ENCODE results near the gene PHF24. TPM values are rescaled to one million over a fixed set of nuclear protein-coding genes. Genes with fewer than 3 reads are reported as not detected.

Gene PHF24
- total RNA-seq, 2 donors from 2014 or later, result 0.12 to 0.22 TPM

DNA sequence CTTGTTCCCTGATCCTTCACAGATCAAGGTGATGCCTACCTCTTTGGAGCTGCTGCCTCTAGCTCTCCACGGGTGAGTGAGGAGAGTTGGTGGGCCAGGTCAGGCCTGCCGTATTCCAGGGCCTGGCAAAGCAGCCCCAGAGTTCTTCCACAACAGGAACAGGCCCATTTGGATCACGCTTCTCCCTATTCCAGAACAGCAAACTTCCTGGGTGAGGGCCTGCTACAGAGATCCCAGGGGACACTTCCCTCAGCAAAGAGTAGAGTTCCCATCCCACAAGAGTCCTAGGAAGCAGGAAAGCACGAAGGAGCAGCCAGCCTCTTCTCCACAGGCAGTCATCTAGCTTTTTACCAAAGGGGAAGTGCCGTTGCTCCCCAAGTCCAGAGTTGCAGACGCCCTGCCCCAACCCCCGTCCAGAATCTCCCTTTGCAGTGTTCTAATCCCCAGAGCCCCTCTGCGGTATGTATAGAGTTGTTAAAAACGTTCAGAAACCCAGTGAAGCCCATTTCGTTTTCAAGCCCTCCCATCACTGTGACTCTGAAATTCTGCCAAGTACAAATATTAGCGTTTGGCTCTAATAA is 22.2 kb downstream of the PHF24 start:
- ATAC-seq, result no peak
- DNase-seq, result no peak
- intact Hi-C loops (cut with DNase I, micrococcal nuclease), result no loop called here

DNA sequence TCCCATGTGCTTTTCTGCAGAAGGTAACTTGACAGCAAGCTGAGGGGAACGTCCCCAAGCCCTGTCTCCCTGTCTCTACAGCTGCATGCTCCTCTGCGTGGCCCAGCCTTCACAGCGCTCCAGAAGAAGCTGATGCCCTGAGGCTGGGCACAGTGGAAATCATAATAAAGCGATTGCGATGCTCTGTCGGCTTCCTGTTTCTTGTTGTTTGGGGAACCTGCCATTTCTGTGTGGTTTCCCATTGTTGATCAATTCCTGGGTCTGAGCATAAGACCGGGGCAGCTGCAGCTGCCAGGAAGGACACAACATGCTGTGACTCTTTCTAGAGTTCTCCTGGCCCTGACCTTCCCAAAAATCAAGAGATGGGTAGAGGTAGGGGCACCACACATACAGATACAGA is 24.3 kb downstream of the PHF24 start:
- DNase-seq, result no peak
- no peak for ATAC-seq
- intact Hi-C loops (cut with DNase I, micrococcal nuclease), result no loop called here

DNA sequence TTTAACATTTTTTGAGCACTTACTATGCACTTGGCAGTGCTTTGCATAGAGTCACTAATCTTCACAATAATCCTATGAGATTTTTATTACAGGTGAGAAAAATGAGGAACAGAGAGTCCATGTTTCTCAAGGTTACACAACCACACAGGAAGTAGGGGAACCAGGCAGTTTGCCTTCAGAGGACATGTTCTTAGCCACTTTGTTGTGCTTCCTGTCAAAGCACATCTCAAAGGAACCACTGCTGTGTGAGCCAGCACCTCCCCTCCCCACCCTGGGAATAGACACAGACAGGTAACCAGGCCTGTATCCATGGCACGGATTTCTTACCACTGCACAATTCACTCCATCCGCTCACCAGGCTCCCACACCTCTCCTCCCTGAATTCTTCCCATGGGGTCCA is 25.1 kb downstream of the PHF24 start:
- DNase-seq, result no peak
- no peak for ATAC-seq
- intact Hi-C loops (cut with DNase I, micrococcal nuclease), result no loop called here

DNA sequence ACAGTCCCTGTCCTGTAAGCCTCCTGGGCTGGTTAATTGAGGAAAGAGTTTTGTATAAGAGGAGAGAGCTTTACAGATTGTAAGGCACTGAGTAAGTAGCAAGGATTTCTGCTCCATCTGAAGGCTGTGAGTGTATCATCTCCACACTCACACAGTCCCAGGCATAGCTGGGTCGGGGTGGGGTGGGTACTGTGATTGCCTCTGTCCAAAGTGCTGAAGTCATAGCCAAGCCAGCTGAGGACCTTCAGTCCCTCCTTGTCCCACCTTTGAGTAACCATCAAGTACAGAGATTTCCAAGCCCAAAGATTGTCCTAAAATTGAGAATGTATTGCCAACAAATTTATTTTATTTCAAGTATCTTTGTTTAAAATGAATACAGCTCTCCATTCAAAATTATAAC is 26.0 kb downstream of the PHF24 start:
- DNase-seq (no peak), ATAC-seq (no peak)
- intact Hi-C loops (cut with DNase I, micrococcal nuclease), result no loop called here

DNA sequence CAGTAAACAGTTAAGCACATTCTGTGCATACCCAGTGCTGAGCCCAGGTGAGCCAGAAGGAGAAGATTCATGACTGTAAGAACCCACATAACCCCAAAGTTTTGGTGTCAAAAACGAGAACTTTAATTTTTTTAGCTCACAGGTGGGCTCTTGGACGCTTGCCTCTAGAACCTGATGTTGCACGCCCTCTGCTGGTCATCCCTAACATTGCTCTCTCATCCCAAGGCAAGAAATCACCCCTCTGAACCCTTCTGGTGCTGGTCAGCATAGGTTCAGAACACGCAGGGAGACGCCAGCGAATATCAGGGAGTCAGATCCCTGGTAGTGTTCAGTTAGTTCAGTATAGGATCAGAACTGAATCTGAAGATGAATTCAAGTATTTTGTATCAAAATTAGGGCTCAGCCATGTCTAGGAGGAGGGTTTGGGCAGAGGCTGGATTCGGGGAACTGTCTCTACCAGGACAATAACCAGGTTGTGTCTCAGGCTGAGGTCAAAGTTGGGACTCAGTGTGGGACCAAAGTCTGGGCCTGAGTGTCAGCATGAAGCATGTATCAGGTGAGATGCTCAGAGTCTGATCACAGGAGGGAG is 27.3 kb downstream of the PHF24 start:
- ATAC-seq, result no peak
- intact Hi-C loops (cut with DNase I, micrococcal nuclease), result no loop called here
- DNase-seq, result peak in 1 of 2 donors; percentile 68

DNA sequence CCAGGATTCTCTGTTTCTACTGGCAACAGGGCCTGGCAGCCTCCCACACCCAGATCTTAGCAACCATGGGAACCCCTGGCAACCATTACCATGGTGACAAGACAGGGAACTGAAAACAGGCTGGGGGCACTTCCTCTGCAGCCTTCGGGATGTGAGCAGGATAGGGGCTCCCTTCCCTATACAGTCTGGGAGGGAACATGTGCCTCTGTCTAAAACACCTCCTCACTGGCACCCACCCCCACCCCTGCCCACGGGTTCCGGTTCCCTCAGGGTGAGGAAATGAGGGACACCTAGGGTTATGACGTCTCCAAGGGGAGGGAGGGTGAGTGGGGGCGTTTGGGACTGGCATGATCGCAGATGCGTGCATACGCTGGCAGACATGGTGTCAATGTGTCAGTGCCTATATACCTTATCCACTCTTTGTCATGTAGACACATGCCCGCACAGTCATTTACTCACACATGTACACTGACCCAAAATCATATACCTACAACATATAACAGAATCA is 28.5 kb downstream of the PHF24 start:
- intact Hi-C loops (cut with DNase I, micrococcal nuclease), result no loop called here
- ATAC-seq (no peak), DNase-seq (no peak)

DNA sequence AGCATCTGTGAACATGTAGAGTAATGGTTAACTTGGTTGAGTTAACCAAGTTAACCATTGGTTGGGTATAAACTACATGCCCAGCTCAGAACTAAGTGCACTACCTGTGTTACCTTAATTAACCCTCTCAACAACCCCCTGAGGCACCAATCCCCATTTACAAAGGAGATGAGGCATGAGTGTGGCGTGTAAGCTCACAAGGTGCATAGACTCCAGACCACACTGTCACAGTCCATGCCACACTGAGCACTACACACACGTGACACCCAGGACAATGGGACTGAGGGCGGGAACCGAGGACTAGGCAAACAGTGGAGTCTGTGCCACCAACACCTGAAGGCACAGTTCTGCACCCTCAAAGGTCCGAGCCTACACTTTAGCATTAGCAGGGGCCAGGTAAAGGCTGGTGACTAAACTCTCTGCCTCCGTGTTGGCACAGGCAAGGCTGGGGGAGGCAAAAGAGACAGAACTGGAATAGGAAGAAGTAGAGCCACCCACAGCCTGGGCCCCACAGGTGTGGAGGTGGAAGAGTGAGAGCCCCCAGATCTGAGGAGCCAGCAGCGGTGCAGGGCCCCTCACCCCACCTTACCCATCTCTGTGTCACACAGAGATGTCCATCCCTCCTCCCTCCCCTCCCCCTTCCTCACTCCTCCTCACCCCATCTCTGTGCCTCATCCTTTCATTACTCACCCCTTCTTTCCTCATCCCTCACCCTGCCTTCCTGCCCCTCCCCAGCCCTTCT is 29.2 kb downstream of the PHF24 start:
- ATAC-seq (no peak), DNase-seq (no peak)
- intact Hi-C loops (cut with DNase I, micrococcal nuclease), result no loop called here

DNA sequence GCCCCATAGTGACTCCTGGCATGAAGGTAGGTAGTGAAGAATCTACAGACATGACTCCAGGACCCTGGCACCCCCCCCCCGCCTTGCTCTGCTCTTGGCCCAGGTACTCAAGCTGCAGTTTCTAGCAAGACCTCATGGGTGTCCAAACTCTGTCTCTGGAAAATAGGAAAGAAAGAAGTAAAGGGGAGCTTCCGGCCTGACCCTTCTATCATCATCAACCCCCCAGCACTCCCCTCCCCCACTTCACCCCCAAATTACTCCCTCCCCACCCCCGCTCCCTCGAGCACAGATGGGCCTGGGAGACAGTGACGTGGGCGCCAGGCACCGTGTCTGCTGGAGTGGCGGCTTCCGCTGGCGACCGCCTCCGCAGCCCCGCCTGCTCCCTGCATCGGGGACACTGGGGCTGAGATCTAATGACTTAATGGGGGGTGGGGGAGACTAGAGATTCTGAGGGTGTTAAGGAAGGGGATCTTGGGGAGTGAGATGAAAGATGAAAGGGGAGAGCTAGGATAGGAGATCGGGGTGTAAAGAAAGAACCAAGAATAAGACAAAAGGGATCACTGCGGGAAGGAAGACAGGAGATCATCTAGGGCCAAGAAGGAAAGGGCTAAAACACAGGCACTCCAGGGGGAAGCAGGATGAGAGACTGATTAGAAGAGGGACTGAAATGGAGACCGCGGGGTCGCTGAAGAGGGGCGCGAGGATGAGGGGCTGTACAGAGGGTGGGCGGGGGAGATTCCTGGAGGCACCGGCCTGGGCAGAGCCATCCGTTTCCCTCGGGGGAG is 30.3 kb downstream of the PHF24 start:
- intact Hi-C loops (cut with DNase I, micrococcal nuclease), result no loop called here
- ATAC-seq (no peak), DNase-seq (peak in 1 of 2 donors; percentile 47)

DNA sequence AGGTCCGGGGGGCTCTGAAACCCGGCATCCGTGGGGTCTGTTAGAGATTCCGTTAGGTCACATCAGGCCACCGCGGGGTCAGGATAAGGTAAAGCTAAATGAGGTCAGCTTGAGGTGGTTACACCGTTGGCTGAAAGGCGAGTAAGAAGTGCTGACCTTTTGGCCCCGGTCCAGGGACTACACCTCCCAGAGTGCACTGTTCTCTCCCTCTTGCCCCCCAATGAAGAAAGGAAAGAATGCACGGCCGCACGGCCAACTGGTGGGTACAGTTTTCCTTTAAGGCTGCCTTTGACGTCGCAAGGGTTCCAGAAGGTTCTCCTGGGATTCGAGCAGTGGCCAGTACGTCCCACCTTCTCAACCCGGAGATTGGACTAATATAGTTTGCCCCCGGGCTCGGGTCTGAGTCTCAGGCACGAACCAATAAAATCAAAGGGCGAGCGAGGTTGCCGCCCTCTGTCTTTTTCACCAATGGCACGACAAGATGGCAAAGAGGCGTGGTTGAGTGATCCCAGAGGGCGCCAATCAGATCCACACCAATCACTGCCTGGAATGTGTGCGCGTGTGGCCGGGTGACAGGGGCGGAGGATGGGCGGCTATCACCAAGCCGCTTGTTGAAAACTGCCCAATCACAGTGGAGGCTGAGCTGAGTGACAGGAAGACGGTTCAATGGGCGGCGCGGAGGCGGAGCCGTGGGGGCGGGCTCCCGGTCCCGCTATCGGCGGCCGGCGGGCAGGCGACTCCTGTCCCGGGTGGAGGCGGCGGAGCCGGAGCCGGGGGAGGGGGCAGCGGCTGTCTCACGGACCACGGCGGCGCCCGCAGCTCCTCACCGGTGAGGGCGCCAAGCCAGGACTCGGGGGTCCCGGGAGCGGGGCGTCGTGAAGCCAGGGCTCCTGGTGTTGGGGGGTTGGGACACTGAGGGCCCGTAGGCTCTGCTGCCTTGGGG is 31.2 kb downstream of the PHF24 start, which contains the start of gene DNAJB5:
TSS of gene DNAJB5 (plus strand) at position 743 of the 943 bp plus-strand sequence. CDS start 886 bp downstream, outside the sequence.
- peak; percentile 96 for ATAC-seq
- intact Hi-C loops (cut with DNase I, micrococcal nuclease), result no loop called here
- DNase-seq, result peak; percentile 95 to 99

DNA sequence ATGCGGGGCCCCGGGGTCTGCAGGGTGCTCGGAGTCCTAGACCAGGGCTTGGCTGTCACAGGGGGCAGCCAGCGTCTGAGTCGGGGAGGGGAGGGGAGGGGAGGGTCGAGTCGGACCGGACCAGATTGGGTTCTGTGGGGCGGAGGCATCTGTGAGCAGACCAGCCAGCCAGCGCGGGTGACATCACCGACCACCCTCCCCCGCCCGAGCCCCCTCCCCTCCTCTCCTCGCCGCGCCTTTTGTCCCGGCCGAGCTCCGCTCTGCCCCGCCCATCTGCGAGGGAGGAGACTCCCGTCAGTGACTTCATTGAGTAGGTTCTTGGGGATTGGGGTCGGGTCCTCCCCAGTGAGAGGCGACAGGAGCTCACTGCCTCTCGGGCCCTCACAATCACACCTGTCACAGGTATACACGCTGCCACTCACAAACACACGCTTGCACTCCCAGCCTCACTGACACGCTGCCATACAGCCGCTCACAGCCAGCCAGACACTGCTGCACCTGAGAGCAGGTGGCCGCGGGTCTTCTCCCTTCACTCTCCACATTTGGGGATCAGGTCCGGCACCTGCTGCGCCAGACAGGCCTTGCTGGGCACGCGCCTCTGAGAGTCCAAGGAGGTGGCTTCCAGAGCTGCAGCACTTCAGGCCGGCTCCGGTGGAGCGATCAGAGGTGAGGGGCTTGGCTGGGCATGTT is 32.0 kb downstream of the PHF24 start:
- peak; percentile 63 to 67 for DNase-seq
- intact Hi-C loops (cut with DNase I, micrococcal nuclease), result no loop called here
- ATAC-seq, result peak; percentile 36

DNA sequence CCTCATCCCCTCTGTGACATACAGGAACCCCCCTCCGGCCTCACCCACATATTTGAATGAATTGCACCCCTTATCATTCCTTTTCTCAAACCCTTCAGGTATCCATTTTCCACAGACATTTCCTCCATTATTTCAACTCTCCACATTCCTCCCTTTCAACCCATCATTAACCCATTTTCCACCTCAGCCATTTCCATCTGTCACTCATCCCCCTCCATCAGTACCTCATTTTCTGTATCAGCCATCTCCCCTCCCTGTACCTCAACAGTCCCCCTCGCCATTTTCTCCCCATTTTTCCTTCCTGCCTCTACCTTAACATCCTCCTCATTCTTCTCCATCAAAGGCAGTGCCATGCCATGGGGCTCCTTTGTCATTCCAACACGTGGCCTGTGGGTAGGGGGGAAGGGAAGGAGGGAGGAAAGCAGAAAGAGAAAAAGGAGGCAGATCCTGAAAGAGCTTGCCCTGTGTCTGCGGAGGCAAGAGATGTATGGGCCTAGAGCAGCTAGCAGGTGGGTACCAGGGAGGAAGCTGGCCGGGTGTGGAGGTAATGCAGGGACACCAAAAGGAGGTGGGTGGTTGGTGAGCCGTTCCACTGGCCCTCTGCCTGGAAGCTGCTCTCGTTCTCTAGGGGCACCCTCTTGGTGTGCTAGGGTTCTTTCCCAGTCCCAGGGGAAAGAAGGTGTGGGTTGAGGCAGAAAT is 33.0 kb downstream of the PHF24 start:
- intact Hi-C loops (cut with DNase I, micrococcal nuclease), result no loop called here
- ATAC-seq, result no peak
- no peak for DNase-seq

DNA sequence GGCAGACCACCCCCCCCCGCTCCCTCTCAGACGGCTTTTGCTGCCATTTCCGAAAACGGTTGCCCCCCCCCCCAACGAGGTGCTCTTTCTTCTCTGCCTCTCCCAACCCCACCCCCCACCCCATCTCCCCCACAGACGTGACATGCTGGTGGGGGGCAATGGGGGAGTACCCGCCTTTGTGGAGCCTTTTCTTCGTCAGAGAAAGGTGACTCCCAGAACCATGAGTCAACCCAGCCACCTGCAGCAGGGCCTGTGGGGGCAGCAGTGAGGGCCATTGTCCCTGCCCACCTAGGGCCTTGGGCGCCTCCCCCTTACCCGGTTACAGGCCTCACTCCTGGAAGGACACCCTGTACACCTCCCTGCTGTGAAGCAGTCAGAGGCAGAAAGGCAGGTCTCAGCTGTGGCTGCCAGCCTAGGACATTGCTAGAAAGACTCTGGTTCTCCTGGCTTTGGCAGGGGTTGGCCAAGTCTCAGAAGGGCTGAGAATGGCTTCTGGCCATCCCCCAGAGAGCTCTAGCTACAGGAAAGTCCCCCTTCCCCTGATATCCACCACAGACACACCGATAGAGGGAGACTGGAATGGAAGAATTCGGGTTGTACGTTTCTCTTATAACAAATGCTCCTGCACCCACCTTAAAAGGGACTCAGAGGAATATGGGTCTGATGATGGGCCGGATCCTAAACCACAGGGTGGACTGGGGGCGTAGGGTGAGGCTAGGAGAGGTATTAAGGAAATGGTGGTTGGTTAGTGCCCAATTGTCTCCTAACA is 33.7 kb downstream of the PHF24 start:
- intact Hi-C loops (cut with DNase I, micrococcal nuclease), result no loop called here
- ATAC-seq (no peak), DNase-seq (peak in 1 of 2 donors; percentile 46)

DNA sequence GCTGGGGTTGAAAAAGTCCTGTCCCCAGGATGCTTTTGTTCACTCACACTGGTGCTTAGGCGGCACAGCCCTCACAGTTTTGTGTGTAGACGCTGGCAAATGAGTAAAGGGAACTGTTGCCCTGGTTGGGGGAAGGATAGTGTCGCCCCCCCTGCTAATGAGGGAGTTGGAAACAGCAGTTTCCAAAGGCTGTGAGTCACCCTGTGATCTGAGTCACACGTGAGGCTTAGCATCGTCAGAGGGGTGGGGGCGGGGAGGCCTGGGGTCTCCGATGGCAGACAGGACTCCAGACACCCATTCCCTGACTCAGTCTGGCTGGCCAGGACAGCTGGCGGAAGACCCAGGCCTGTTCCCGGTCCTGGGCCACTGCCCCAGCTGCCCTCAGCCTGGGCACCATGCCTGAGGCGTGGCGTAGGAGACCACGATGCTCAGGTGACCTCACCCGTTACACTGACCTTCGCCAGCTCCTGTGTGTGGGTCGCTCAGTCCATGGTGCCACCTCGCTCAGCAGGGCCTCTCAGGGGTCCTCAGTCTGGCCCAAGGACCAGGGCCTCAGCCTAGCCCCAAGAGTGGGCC is 34.4 kb downstream of the PHF24 start:
- intact Hi-C loops (cut with DNase I, micrococcal nuclease), result no loop called here
- DNase-seq (peak in 1 of 2 donors; percentile 21), ATAC-seq (no peak)

DNA sequence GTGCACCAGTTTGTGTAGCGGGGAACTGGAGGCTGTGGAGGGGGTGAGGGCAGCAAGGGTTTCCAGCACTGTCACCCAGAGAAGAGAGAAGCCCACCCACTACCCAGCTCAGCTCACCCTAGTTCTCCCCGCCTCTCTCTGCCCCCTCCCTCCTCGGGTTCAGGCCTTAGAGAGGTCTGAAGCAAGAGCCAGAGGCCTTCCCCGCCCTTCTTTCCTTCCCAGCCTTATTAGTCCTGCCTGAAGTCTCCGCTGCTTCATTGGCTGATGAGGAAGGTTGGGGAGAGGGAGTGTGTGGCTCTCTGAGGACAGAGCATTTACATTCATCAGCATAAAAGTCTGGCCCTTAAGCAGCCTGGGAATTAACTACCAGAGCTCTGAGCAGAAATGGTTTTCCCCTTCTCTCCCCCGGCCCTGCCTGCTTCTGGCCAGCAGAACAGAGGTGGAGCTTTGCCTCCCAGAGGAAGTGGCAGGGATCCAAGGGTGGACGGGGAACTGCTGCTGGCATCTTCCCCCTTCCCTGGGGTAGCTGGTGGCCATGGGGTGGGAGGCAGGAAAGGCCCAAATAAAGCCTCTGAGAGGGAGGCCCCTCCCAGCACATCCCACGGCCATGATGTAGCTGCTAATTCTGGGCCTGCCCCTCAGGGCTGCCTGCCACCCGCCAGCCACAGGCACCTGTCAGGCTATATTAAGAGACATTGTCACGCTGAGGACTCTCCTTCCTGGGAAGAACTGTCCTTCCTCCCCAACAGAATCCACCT is 35.6 kb downstream of the PHF24 start:
- intact Hi-C loops (cut with DNase I, micrococcal nuclease), result no loop called here
- peak; percentile 37 to 75 for DNase-seq
- no peak for ATAC-seq

DNA sequence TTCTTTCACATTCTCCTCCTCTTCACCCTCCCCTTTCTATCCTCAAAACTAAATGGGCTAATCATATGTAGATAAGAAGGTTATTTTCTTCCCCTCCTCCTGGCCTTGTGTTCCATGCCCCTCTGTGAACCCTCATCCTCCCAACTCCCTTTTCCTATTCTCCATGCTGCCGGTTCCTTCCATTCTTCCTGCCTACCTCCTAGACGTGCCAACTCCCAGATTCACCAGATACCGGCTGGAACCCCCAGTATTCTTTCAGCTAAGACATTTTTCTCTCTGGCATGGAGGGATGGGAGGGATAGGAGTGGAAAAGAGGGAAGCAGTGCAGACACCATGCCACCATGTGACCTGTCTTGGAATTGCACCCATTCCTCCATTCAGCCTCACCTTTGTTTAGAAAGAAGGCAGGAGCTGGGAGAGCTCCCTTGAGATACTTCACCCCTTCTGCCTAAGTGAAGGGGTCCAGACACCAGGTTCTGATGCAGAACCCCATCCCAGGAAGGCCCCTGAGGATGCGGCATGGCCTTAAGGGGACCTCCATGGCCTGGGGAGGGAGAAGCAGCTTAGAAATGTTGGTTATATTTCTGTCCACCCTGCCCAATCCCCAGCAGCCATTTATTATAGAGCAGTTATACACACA is 36.3 kb downstream of the PHF24 start:
- DNase-seq (peak in 1 of 2 donors; percentile 52), ATAC-seq (peak; percentile 51)
- intact Hi-C loops (cut with DNase I, micrococcal nuclease), result no loop called here

Data from left colon (tissue), 2 donors.